Stomach (tissue), 4 donors: ENCODE results near the gene MTA3.

Experiments used
- CTCF ChIP-seq, 7 experiments: fragments of 450-650 bp in 4 of 7; fragments of 200-600 bp in 3 of 7; sonication (generic) in 3 of 7; IDR thresholded peaks; one replicate each; pipeline ENCODE4 v1.5.1; 2016 to 2019; ENCODE audit warnings: antibody characterized with exemption in 7 of 7, control low read depth in 2 of 7, mild to moderate bottlenecking in 1 of 7
- EP300 ChIP-seq: sonication (generic); formaldehyde crosslinking; IDR thresholded peaks from one replicate; pipeline ENCODE4 v1.6.1; 2017; ENCODE audit warnings: antibody characterized with exemption
- POLR2AphosphoS5 ChIP-seq, 3 donors: sonication (generic); formaldehyde crosslinking; IDR thresholded peaks; one replicate each; pipeline ENCODE4 v1.6.1; 2016; ENCODE audit warnings: antibody characterized with exemption in 3 of 3

GRCh38 chr2:42742740-42743658 lies 174.6 kb downstream of the MTA3 start:
- TF ChIP-seq CTCF (IDR thresholded peaks at IDR 0.05) (no peak), POLR2AphosphoS5 (IDR thresholded peaks at IDR 0.05) (no peak), EP300 (no peak)
